ENCODE results near the gene HES5.
"Not testable (repeated sequence)": the region's sequence is repeated elsewhere in the genome, so short reads cannot be mapped to it uniquely, and the experiment has no call there.

DNA sequence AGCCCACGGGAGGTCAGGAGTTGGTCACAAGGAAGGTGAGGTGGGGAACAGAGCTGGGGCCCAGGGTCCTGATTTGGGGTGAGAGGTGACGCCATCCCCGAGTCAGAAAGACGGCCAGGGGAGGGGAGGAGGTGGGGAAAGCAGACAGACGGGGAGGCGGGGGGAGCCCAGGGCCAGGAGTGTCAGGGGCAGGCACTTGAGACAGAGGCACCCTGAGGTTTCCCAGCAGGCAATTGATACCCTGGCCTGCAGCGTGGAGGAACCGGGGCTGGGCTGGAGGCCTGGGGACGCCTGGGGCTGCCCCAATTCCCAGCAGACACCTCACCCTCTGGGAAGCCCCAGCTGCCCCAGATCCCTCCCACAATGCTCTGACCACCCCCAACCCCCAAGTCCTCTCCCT, 23.0 kb upstream of the HES5 start:
- TF ChIP-seq, protein P1, sequence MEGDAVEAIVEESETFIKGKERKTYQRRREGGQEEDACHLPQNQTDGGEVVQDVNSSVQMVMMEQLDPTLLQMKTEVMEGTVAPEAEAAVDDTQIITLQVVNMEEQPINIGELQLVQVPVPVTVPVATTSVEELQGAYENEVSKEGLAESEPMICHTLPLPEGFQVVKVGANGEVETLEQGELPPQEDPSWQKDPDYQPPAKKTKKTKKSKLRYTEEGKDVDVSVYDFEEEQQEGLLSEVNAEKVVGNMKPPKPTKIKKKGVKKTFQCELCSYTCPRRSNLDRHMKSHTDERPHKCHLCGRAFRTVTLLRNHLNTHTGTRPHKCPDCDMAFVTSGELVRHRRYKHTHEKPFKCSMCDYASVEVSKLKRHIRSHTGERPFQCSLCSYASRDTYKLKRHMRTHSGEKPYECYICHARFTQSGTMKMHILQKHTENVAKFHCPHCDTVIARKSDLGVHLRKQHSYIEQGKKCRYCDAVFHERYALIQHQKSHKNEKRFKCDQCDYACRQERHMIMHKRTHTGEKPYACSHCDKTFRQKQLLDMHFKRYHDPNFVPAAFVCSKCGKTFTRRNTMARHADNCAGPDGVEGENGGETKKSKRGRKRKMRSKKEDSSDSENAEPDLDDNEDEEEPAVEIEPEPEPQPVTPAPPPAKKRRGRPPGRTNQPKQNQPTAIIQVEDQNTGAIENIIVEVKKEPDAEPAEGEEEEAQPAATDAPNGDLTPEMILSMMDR (IDR thresholded peaks at IDR 0.05; ENCODE audit: low read depth, low read length, poor library complexity, severe bottlenecking): not testable (repeated sequence)
- not testable (repeated sequence) for TF ChIP-seq EZH2phosphoT487 (IDR thresholded peaks at IDR 0.05; ENCODE audit: borderline replicate concordance, low read length)
